Liver (tissue), 9 donors: ENCODE results near the gene PADI3. TPM values are rescaled to one million over a fixed set of nuclear protein-coding genes. Genes with fewer than 3 reads are reported as not detected.

Experiments
- DNase-seq: peaks from one replicate; pipeline ENCODE4 v3.0.0-alpha.2; 2017; ENCODE audit warnings: low spot score
- H3K27ac ChIP-seq, 2 donors: one replicate each; pipeline ENCODE4 v1.7.0; 2013; ENCODE audit warnings: inconsistent platforms in 2 of 2, low read length in 2 of 2, control low read depth in 1 of 2, low read depth in 1 of 2, mild to moderate bottlenecking in 1 of 2
- H3K27me3 ChIP-seq, 4 donors: one replicate each; pipeline versions ENCODE4 v1.6.1 to v1.7.0; 2013; ENCODE audit warnings: low read length in 3 of 4, inconsistent platforms in 1 of 4, mild to moderate bottlenecking in 1 of 4, moderate library complexity in 1 of 4; ENCODE audit not compliant: control insufficient read depth in 4 of 4, insufficient read depth in 4 of 4
- H3K36me3 ChIP-seq, 4 donors: one replicate each; pipeline versions ENCODE4 v1.6.1 to v1.7.0; 2013; ENCODE audit warnings: low read length in 3 of 4, mild to moderate bottlenecking in 3 of 4, low read depth in 1 of 4, moderate library complexity in 1 of 4; ENCODE audit not compliant: control insufficient read depth in 4 of 4, insufficient read depth in 3 of 4
- H3K4me1 ChIP-seq, 4 donors: one replicate each; pipeline versions ENCODE4 v1.6.1 to v1.7.0; 2013; ENCODE audit warnings: low read length in 3 of 4, mild to moderate bottlenecking in 3 of 4, moderate library complexity in 1 of 4; ENCODE audit not compliant: control insufficient read depth in 4 of 4, insufficient read depth in 4 of 4
- H3K4me3 ChIP-seq, 3 donors: one replicate each; pipeline versions ENCODE4 v1.6.1 to v1.7.0; 2013; ENCODE audit warnings: low read length in 3 of 3, control low read depth in 1 of 3, low read depth in 1 of 3, mild to moderate bottlenecking in 1 of 3
- H3K9ac ChIP-seq, 2 donors: one replicate each; pipeline ENCODE4 v1.7.0; 2013; ENCODE audit warnings: low read length in 2 of 2, mild to moderate bottlenecking in 2 of 2, moderate library complexity in 2 of 2, control low read depth in 1 of 2, low read depth in 1 of 2
- H3K9me3 ChIP-seq, 4 donors: one replicate each; pipeline versions ENCODE4 v1.6.1 to v1.7.0; 2013; ENCODE audit warnings: low read length in 3 of 4; ENCODE audit not compliant: control insufficient read depth in 4 of 4
- ATF3 ChIP-seq: IDR thresholded peaks from 2 replicates; pipeline ENCODE4 v1.6.1; 2016; ENCODE audit warnings: antibody characterized with exemption
- EGR1 ChIP-seq, 2 donors: IDR thresholded peaks; 2 replicates each; pipeline ENCODE4 v1.6.1; 2016 to 2018; ENCODE audit warnings: antibody characterized with exemption in 2 of 2, low read depth in 2 of 2
- FOXA1 ChIP-seq: IDR thresholded peaks from 2 replicates; pipeline ENCODE4 v1.6.1; 2016; ENCODE audit warnings: antibody characterized with exemption
- FOXA2 ChIP-seq: IDR thresholded peaks from 2 replicates; pipeline ENCODE4 v1.6.1; 2016; ENCODE audit warnings: antibody characterized with exemption
- GABPA ChIP-seq, 2 donors: IDR thresholded peaks in 1 of 2; conservative IDR thresholded peaks in 1 of 2; 2 replicates each; pipeline ENCODE4 v1.6.1; 2016; ENCODE audit warnings: antibody characterized with exemption in 2 of 2, mild to moderate bottlenecking in 1 of 2, moderate library complexity in 1 of 2
- HNF4A ChIP-seq, 2 donors: conservative IDR thresholded peaks; 2 replicates each; pipeline ENCODE4 v1.6.1; 2016; ENCODE audit warnings: antibody characterized with exemption in 2 of 2, mild to moderate bottlenecking in 2 of 2
- HNF4G ChIP-seq: IDR thresholded peaks from 2 replicates; pipeline ENCODE4 v1.6.1; 2016; ENCODE audit warnings: antibody characterized with exemption
- JUND ChIP-seq, 2 donors: IDR thresholded peaks; 2 replicates each; pipeline ENCODE4 v1.6.1; 2016; ENCODE audit warnings: antibody characterized with exemption in 2 of 2
- MAX ChIP-seq: IDR thresholded peaks from 2 replicates; pipeline ENCODE4 v1.6.1; 2016; ENCODE audit warnings: antibody characterized with exemption
- NR2F2 ChIP-seq: IDR thresholded peaks from 2 replicates; pipeline ENCODE4 v1.6.1; 2016; ENCODE audit warnings: antibody characterized with exemption
- RAD21 ChIP-seq, 2 donors: IDR thresholded peaks; 2 replicates each; pipeline ENCODE4 v1.6.1; 2016; ENCODE audit warnings: antibody characterized with exemption in 2 of 2, mild to moderate bottlenecking in 2 of 2
- REST ChIP-seq: IDR thresholded peaks from 2 replicates; pipeline ENCODE4 v1.6.1; 2016; ENCODE audit warnings: antibody characterized with exemption, mild to moderate bottlenecking
- RXRA ChIP-seq, 2 donors: IDR thresholded peaks; 2 replicates each; pipeline ENCODE4 v1.6.1; 2017 to 2018; ENCODE audit warnings: antibody characterized with exemption in 2 of 2, mild to moderate bottlenecking in 1 of 2
- SP1 ChIP-seq: IDR thresholded peaks from 2 replicates; pipeline ENCODE4 v1.6.1; 2018; ENCODE audit warnings: antibody characterized with exemption, mild to moderate bottlenecking
- TAF1 ChIP-seq: conservative IDR thresholded peaks from 2 replicates; pipeline ENCODE4 v1.6.1; 2016; ENCODE audit warnings: antibody characterized with exemption, mild to moderate bottlenecking
- YY1 ChIP-seq: IDR thresholded peaks from 2 replicates; pipeline ENCODE4 v1.6.1; 2016; ENCODE audit warnings: antibody characterized with exemption, mild to moderate bottlenecking
- ZBTB33 ChIP-seq: IDR thresholded peaks from 2 replicates; pipeline ENCODE4 v1.6.1; 2016; ENCODE audit warnings: antibody characterized with exemption
- WGBS: extraction: QIAGEN DNeasy Blood & Tissue Kit; methylation state at CpG from one replicate; pipeline ENCODE4 v1.1.7; 2013; 5-methylcytosine and 5-hydroxymethylcytosine counted together
- polyA plus RNA-seq, 2 donors: library from polyadenylated mRNA; stranded (reverse) in 1 of 2; unstranded in 1 of 2; fragments of 200-250 nt in 1 of 2; fragments of >200 nt in 1 of 2; fragmentation: Nextera tagmentation in 1 of 2; extraction: Ambion mirVana in 1 of 2; gene quantifications; one replicate each; pipeline versions ENCODE4 v1.2.1 to v1.2.3, GENCODE V29; 2013 to 2015
- total RNA-seq, 2 donors: library from RNA; depleted of rRNA; stranded (reverse); fragments of >200 nt; gene quantifications; one replicate each; pipeline ENCODE4 v1.2.3, GENCODE V29; 2014
- TF ChIP-seq, protein P1 (sequence below): fragments of 150-350 bp; IDR thresholded peaks from 2 replicates; pipeline ENCODE4 v1.5.1; 2017; ENCODE audit warnings: improper control_type of control experiment, low read depth, low read length; ENCODE audit not compliant: missing input control
- donor health status: healthy.
- donor health status: healthy.
- donor health status: healthy.
- donor health status: healthy.
- donor health status: healthy.

Gene PADI3
- total and polyA plus RNA-seq, 4 donors: not detected

- Histone ChIP-seq H3K27ac (no peak overlapping the region), H3K4me3 (no peak overlapping the region), H3K9ac (no peak overlapping the region), H3K27me3 (peaks cover 0 to 6% (median 0%) of the 10 kb centered on the region in 4 donors), H3K4me1 (no peaks in the 10 kb centered on the region), H3K36me3 (no peaks in the 10 kb centered on the region), H3K9me3 (peaks cover 0 to 3% (median 0%) of the 10 kb centered on the region in 4 donors)
- WGBS: 67% methylated on average over 7 of the region's 7 CpGs
- TF ChIP-seq JUND (IDR thresholded peaks at IDR 0.05) (no peak), ATF3 (no peak), FOXA2 (no peak), RAD21 (IDR thresholded peaks at IDR 0.05) (no peak), TAF1 (no peak), YY1 (no peak), HNF4A (conservative IDR thresholded peaks at IDR 0.05) (no peak)
- TF ChIP-seq, protein P1, sequence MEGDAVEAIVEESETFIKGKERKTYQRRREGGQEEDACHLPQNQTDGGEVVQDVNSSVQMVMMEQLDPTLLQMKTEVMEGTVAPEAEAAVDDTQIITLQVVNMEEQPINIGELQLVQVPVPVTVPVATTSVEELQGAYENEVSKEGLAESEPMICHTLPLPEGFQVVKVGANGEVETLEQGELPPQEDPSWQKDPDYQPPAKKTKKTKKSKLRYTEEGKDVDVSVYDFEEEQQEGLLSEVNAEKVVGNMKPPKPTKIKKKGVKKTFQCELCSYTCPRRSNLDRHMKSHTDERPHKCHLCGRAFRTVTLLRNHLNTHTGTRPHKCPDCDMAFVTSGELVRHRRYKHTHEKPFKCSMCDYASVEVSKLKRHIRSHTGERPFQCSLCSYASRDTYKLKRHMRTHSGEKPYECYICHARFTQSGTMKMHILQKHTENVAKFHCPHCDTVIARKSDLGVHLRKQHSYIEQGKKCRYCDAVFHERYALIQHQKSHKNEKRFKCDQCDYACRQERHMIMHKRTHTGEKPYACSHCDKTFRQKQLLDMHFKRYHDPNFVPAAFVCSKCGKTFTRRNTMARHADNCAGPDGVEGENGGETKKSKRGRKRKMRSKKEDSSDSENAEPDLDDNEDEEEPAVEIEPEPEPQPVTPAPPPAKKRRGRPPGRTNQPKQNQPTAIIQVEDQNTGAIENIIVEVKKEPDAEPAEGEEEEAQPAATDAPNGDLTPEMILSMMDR: no peak
- DNase-seq: no peak
These were observed 49.1 kb downstream of the PADI3 start for GRCh38 chr1:17297991-17298390.

GRCh38 chr1:17301767-17302166, 52.9 kb downstream of the PADI3 start:
- H3K27ac ChIP-seq: no peak overlapping the region
- no peaks in the 10 kb centered on the region for H3K27me3 ChIP-seq
- TF ChIP-seq RXRA (IDR thresholded peaks at IDR 0.05): no peak
- no peak for TF ChIP-seq FOXA1
- no peak for TF ChIP-seq GABPA (IDR thresholded peaks at IDR 0.05 in 1 of 2, conservative IDR thresholded peaks at IDR 0.05 in 1 of 2)
- TF ChIP-seq ZBTB33: no peak
- no peak for TF ChIP-seq NR2F2
- no peak for TF ChIP-seq HNF4G
- no peak for TF ChIP-seq MAX
- TF ChIP-seq HNF4A (conservative IDR thresholded peaks at IDR 0.05): no peak
- TF ChIP-seq TAF1: no peak
- TF ChIP-seq JUND (IDR thresholded peaks at IDR 0.05): no peak
- TF ChIP-seq, protein P1: no peak
- TF ChIP-seq YY1: no peak
- no peak for TF ChIP-seq SP1
- TF ChIP-seq RAD21 (IDR thresholded peaks at IDR 0.05): no peak
- no peak for TF ChIP-seq REST
- no peak for TF ChIP-seq EGR1 (IDR thresholded peaks at IDR 0.05; ENCODE audit: low read depth in 2 of 2)
- no peak for TF ChIP-seq FOXA2
- TF ChIP-seq ATF3: no peak
- H3K4me3 ChIP-seq: no peak overlapping the region
- H3K36me3 ChIP-seq: no peaks in the 10 kb centered on the region
- H3K9ac ChIP-seq: no peak overlapping the region
- no peaks in the 10 kb centered on the region for H3K4me1 ChIP-seq
- no peak for DNase-seq
- peaks cover 0 to 3% (median 0%) of the 10 kb centered on the region in 4 donors for H3K9me3 ChIP-seq
- WGBS: 80% methylated on average over 5 of the region's 5 CpGs
